ENCODE measurements around the gene CRKL.
"Not testable (repeated sequence)": the region's sequence is repeated elsewhere in the genome, so short reads cannot be mapped to it uniquely, and the experiment has no call there.

CRKL gene

DNA sequence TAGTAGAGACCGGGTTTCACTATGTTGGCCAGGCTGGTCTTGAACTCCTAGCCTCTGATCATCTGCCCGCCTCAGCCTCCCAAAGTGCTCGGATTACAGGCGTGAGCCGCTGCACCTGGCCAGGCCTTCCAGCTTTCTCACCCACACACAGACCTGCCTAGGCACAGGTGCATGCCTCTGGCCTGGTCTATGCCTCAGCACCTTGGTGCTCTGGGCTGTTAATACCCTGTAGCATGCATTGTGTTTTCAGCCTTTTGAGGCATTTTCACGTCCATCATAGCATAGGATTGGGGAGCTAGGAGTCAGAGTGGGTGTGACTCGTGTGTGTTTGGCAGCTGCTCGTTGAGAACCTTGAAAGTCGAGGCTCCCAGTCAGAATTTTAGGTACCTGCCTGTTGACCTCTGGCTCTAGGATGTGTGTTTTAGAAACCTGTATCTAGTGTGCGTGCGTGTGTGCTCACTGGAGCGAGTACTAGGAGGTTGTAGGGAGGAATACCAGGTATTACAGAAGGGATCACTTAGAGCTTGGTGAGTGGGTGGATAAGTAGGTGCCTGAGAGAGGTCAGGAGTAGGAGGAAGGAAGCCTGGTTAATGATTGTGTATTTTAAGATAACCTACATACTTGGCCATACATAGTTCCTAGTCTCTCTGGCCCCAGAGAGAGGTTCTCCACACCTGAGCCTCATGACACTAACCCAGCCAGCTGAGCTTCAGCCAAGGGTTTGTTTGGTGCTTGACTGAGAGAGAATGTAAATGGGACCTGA, 20.0 kb downstream of the CRKL start:
- no peak overlapping the region for H2AFZ ChIP-seq (ENCODE audit: low read depth, low read length)
- peaks cover 86% of the 10 kb centered on the region for H3K36me3 ChIP-seq (ENCODE audit: insufficient read depth, low read length)
- no peak for ATAC-seq (ENCODE audit: insufficient read depth, low read depth)
- peaks cover 90% of the 10 kb centered on the region for H4K20me1 ChIP-seq (ENCODE audit: insufficient read depth, low read length)
- no peak overlapping the region for H3K9ac ChIP-seq (ENCODE audit: low read depth, low read length)
- H3K4me3 ChIP-seq (ENCODE audit: low read depth in 1 of 2, low read length in 2 of 2), result no peak overlapping the region
- H3K27ac ChIP-seq (ENCODE audit: low read length), result no peak overlapping the region
- H3K4me1 ChIP-seq (ENCODE audit: insufficient read depth, low read length), result peaks cover 4% of the 10 kb centered on the region
- no peaks in the 10 kb centered on the region for H3K27me3 ChIP-seq (ENCODE audit: insufficient read depth, low read length, poor library complexity)
- no peaks in the 10 kb centered on the region for H3K9me3 ChIP-seq (ENCODE audit: insufficient read depth, low read length, severe bottlenecking)
- H3K79me2 ChIP-seq (ENCODE audit: insufficient read depth, low read length), result peaks cover 96% of the 10 kb centered on the region
- no peak for TF ChIP-seq CTCF (IDR thresholded peaks at IDR 0.05; ENCODE audit: borderline replicate concordance, extremely low read depth, low read length, poor library complexity, severe bottlenecking)
- TF ChIP-seq EZH2 (IDR thresholded peaks at IDR 0.05; ENCODE audit: borderline replicate concordance, low read depth, low read length, severe bottlenecking), result no peak
- no peak overlapping the region for H3K4me2 ChIP-seq (ENCODE audit: insufficient read depth, low read length)
- DNase-seq, result no peak

GRCh38 chr22:20937794-20938671, 20.8 kb downstream of the CRKL start:
- ATAC-seq (ENCODE audit: insufficient read depth, low read depth) (no peak), DNase-seq (no peak)
- H3K27me3 ChIP-seq (ENCODE audit: insufficient read depth, low read length, poor library complexity), result no peaks in the 10 kb centered on the region
- no peak overlapping the region for H3K4me3 ChIP-seq (ENCODE audit: low read depth in 1 of 2, low read length in 2 of 2)
- TF ChIP-seq EZH2 (IDR thresholded peaks at IDR 0.05; ENCODE audit: borderline replicate concordance, low read depth, low read length, severe bottlenecking), result no peak
- TF ChIP-seq CTCF (IDR thresholded peaks at IDR 0.05; ENCODE audit: borderline replicate concordance, extremely low read depth, low read length, poor library complexity, severe bottlenecking), result no peak
- peaks cover 96% of the 10 kb centered on the region for H3K79me2 ChIP-seq (ENCODE audit: insufficient read depth, low read length)
- H3K4me1 ChIP-seq (ENCODE audit: insufficient read depth, low read length), result peaks cover 4% of the 10 kb centered on the region
- no peaks in the 10 kb centered on the region for H3K9me3 ChIP-seq (ENCODE audit: insufficient read depth, low read length, severe bottlenecking)
- peaks cover 89% of the 10 kb centered on the region for H3K36me3 ChIP-seq (ENCODE audit: insufficient read depth, low read length)
- no peak overlapping the region for H2AFZ ChIP-seq (ENCODE audit: low read depth, low read length)
- no peak overlapping the region for H3K4me2 ChIP-seq (ENCODE audit: insufficient read depth, low read length)
- no peak overlapping the region for H3K9ac ChIP-seq (ENCODE audit: low read depth, low read length)
- H4K20me1 ChIP-seq (ENCODE audit: insufficient read depth, low read length), result peaks cover 89% of the 10 kb centered on the region
- no peak overlapping the region for H3K27ac ChIP-seq (ENCODE audit: low read length)

DNA sequence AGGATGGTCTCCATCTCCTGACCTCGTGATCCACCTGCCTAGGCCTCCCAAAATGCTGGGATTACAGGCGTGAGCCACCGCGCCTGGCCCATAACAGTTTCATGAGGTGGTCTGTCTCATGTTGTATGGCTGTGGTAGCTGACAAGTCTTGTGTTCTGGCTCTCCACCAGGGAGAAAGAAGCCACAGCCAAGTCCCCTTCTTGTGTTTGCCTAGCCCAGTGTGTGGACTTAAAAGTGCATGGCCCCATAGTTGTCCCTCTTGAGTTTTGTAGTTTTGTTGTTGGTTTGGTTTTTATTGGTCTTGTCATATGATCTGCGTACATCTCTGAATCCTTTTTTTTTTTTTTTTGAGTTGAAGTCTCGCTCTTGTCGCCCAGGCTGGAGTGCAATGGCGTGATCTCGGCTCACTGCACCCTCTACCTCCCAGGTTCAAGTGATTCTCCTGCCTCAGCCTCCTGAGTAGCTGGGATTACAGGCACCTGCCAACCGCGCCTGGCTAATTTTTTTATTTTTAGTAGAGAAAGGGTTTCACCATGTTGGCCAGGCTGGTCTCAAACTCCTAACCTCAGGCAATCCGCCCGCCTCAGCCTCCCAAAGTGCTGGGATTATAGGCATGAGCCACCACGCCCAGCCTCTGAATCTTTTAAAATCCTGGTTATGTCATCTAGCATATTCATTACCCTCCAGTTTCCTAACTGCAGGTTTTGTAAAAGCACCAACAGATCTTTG, 22.4 kb downstream of the CRKL start:
- H3K9ac ChIP-seq (ENCODE audit: low read depth, low read length); H3K4me2 ChIP-seq (ENCODE audit: insufficient read depth, low read length); H3K27ac ChIP-seq (ENCODE audit: low read length); H3K4me3 ChIP-seq (ENCODE audit: low read depth in 1 of 2, low read length in 2 of 2); DNase-seq; H2AFZ ChIP-seq (ENCODE audit: low read depth, low read length); H3K4me1 ChIP-seq (ENCODE audit: insufficient read depth, low read length); H3K27me3 ChIP-seq (ENCODE audit: insufficient read depth, low read length, poor library complexity); H3K9me3 ChIP-seq (ENCODE audit: insufficient read depth, low read length, severe bottlenecking); ATAC-seq (ENCODE audit: insufficient read depth, low read depth): not testable (repeated sequence)
- Histone ChIP-seq H3K36me3 (ENCODE audit: insufficient read depth, low read length) (peaks cover 84% of the 10 kb centered on the region), H4K20me1 (ENCODE audit: insufficient read depth, low read length) (peaks cover 89% of the 10 kb centered on the region), H3K79me2 (ENCODE audit: insufficient read depth, low read length) (peaks cover 96% of the 10 kb centered on the region)

Data from DND-41 (cell line).